Dermis blood vessel endothelial cell (primary cell): ENCODE data around the gene ENAH. TPM values are rescaled to one million over a fixed set of nuclear protein-coding genes. Genes with fewer than 3 reads are reported as not detected.

Source experiments
- DNase-seq: peaks from one replicate; pipeline ENCODE4 v3.0.0; 2010
- total RNA-seq: library from RNA; depleted of rRNA; stranded (reverse); fragments of >200 nt; gene quantifications from 2 replicates; pipeline ENCODE4 v1.2.3, GENCODE V29; 2014

The ENAH gene
- total RNA-seq, 1 donor from 2014 or later = 47.0 TPM

- DNase-seq = peak; percentile 40
Observed at GRCh38 chr1:225602590-225603206, 50.2 kb downstream of the ENAH start.

GRCh38 chr1:225601902-225602589 is 50.9 kb downstream of the ENAH start:
- no peak for DNase-seq

DNA sequence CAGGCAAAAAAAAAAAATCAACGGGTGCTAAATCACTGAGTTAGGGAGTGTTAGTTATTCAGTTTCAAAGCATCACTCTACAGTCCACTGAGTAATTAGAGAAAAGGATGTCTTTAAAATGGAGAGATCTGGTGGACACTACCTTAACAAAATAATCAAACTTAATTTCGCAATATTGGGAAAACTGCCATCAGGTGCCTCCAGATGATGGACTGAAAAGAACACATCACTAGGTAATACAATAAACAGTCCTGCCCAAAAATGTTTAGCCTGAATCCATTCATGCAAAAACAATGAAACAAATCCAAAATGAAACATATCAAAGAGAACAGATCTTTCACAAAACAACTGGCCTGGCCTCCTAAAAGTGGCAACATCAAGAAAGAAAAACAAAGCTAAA is 54.1 kb downstream of the ENAH start:
- DNase-seq = no peak

DNA sequence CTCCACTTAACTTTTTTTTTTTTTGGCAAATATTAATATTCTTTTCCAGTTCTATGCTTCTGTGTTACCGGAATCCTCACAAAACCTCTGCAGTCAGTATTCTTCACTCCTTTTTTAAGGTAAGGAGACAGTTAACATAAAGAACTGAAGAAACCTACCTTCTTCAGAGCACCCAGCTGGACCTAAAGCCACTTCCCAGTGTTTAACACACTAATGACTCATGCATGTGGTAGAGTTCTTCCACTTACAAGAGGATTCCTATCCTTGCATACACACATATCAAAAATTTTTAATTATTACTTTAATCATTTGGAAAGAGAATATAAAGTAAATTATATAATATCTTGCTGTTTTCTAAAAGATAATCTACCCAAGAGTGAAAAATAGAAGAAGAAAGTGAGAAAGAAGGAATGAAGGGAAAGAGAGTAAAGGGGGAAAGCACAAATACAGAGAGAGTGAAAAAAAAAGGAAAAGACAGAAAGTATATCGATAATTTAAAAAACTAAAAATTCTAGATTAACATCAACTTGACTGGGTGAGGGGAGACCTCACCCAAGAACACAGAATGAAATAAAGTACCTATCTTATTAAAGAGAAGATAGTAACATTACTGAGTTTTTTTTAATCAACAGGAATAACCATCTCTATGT is 54.9 kb downstream of the ENAH start:
- no peak for DNase-seq

DNA sequence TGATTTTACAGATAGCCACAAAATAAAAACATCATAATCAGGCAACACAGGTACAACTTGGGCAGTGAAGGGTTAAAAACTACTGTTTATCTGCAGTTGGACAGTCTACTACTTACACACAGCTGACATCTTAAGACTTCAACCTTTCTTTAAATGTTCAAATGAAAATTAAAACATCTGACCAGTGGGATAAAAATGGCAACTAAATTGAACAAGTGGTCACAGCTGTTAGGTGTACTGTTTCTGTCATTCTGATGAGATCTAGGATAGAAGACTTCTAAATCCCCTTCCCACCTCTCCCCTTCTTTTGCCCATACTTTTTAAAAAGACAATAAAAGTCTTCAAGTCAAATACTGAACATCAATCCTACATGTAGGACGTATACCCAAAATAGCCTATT is 56.2 kb downstream of the ENAH start:
- DNase-seq = no peak

DNA sequence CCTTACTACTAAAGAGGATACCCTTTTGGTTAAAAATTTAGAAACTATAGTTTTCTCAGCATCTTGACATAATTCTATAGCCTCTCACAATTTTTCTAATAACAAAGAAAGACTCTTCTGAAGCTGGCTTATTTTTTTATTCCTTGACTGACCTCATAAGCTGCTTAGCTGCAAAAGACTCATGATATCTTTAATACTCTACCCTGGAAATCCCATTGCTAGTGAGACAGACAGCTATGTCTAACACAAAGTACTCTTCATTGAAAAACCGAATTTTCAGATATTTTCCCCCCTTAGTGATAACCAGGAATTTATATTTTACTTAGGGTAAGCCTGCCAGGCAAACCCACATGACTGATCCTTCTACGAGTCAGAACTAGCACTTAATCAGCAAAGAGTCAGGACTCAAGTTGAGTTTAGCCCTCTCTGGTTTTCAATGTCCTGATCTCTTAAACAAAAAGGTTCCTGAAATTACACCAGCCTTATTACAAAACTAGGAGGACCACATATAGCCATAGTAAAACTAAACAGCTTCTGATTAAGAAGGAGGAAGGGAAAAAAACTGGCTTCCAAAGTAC is 56.9 kb downstream of the ENAH start:
- no peak for DNase-seq

- DNase-seq = no peak
Observed at GRCh38 chr1:225595452-225595851, 57.5 kb downstream of the ENAH start.

- DNase-seq = no peak
Observed at GRCh38 chr1:225593414-225593813, 59.5 kb downstream of the ENAH start.

DNA sequence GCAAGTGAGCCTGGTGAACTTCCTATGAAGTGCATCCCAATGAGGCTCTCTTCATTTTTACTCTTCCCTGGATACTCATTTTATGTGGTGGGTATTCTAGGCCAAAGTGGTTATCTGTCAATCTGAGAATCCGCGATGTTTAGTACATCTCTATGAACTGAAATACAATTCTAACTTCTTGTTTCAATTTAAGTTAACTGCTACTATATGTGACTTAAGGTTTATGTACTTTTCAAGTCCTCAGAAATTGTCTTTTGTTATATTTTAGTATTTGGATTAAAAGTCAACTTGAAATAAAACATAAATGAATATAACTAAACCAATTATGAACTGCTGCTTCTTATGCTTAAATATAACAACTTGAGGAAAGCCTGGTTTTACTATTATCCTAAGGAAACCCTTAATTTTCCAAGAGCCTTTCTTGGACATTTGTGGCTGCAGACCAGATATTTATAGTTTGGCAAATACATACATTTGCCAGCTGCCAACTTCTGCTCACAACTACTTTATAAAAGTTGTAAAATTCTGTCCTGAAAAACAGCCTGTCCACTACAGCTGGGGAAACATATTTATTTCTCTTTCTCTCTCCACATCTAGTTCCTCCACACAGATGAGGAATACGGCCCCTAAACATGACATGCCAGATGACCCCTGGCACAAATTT is 60.4 kb downstream of the ENAH start:
- no peak for DNase-seq

GRCh38 chr1:225587310-225587709 is 65.6 kb downstream of the ENAH start:
- no peak for DNase-seq

GRCh38 chr1:225581186-225581585 is 71.7 kb downstream of the ENAH start:
- no peak for DNase-seq

DNA sequence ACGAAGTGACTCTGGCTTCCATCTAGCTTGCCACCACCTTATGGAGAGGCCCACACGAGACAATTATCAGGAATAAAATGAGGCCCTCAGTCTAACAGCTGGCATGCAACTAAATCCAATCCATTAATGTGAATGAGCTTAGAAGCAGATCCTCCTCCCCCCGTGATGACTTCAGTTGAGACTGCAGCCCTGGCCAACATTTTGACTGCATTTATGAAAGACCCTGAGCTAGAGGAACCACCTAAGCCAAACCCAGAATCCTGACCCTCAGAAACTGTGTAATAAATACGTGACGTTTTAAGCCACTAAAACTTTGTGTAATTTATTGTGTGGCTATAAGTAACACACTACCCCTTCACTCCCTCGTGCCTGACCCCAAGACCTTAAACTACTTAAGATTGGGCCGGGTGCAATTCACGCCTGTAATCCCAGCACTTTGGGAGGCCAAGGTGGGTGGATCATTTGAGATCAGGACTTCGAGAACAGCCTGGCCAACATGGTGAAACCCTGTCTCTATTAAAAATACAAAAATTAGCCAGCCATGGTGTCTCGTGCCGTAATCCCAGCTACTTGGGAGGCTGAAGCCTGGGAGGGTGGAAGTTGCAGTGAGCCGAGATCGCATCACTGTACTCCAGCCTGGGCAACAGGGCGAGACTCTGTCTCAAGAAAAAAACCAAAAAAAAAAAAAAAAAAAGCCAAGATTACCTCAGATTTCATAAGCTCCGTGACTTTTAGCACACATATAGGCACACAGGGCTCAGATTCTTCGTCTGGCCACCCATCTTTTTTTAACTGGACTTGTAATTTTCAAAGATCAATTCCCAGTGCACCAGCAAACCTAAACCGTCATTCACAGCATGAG is 72.5 kb downstream of the ENAH start:
- DNase-seq = no peak

- no peak for DNase-seq
Observed at GRCh38 chr1:225578251-225578977, 74.5 kb downstream of the ENAH start.

- DNase-seq = no peak
Observed at GRCh38 chr1:225577241-225577640, 75.7 kb downstream of the ENAH start.

- no peak for DNase-seq
Observed at GRCh38 chr1:225573216-225573615, 79.7 kb downstream of the ENAH start.

- DNase-seq = no peak
Observed at GRCh38 chr1:225572422-225572821, 80.5 kb downstream of the ENAH start.

- DNase-seq = peak; percentile 28
Observed at GRCh38 chr1:225567789-225568188, 85.1 kb downstream of the ENAH start.

- DNase-seq = no peak
Observed at GRCh38 chr1:225565847-225566246, 87.1 kb downstream of the ENAH start.

GRCh38 chr1:225561675-225562074 is 91.2 kb downstream of the ENAH start:
- DNase-seq = no peak

DNA sequence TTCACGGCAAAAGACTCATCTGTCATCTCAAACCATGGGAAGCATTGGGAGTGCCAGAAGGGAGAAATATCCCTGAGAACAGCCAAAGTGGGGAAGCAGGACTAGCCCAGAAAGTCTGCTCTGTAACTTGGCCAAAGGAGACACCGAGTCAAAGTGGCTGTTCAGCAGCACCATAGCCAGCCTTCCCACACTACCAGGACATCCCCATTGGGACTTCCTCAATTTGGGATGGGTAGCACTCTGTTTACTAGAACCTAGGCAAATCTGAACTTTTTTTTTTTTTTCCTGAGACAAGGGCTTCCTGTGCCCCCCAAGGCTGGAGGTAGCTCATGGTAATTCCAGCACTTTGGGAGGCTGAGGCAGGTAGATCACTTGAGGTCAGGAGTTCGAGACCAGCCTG is 93.0 kb downstream of the ENAH start:
- DNase-seq = no peak

GRCh38 chr1:225559326-225559725 is 93.6 kb downstream of the ENAH start:
- no peak for DNase-seq

- no peak for DNase-seq
Observed at GRCh38 chr1:225556694-225557093, 96.2 kb downstream of the ENAH start.
